Amygdala (tissue), 56 donors: ENCODE results near the gene USP2.
"Not testable (repeated sequence)": the region's sequence is repeated elsewhere in the genome, so short reads cannot be mapped to it uniquely, and the experiment has no call there.

ENCODE experiments used
- DNase-seq, 56 donors: peaks; one replicate each; lab custom pipeline; 2025; lab: John Stamatoyannopoulos, UW

The USP2 gene

DNA sequence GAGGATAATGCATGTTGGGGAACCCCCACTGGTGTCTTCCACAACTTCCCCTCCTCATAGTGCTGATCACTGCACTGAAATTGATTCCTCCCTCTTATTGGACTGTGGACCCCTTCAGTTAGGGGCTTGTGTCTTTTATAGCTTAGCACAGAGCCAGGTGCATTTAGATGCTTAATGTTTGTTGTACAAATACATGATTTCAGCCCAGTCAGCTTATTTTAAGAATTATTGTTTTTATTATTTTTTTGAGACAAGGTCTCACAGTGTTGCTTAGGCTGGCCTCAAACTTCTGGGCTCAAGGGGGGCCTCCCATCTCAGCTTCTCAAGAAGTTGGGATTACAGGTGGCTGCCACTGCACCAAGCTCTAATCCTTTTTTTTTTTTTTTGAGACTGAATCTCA, 33.2 kb upstream of the USP2 start:
- DNase-seq: no peak

DNA sequence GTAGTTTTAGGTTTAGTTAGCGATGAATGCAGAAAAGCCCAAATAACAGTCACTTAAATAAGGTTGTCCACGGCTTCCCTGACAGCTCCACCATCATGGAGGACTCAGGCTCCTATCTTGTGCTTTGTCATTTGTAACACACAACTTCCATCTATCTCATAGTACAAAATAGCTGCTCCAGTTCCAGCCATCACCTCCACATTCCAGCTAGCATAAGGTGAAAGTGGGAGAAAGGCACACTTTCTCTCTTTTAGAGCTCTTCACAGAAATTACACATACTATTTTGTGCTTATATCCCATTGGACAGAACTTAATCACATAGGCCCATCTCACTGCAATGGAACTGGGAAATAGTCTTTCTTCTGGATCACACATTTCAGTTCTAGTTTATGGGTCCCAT, 32.8 kb upstream of the USP2 start:
- DNase-seq: no peak

DNA sequence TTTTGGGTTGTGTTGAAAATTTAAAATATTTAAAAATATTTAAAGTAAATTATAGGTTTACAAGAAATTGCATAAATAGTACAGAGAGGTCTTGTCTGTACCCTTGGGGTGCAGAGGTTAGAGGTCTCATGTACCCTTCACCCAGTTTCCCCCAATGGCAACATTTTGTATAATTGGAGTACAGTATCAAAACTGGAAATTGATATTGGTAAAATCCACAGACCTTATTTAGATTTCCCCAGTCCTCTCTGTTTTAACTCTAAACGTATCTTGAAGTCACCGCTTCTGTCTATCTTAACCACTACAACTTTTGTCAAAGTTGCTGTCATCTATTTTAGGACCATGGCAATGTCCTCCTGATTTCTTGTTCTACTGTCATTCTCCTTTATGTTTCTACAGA, 30.6 kb upstream of the USP2 start:
- no peak for DNase-seq

DNA sequence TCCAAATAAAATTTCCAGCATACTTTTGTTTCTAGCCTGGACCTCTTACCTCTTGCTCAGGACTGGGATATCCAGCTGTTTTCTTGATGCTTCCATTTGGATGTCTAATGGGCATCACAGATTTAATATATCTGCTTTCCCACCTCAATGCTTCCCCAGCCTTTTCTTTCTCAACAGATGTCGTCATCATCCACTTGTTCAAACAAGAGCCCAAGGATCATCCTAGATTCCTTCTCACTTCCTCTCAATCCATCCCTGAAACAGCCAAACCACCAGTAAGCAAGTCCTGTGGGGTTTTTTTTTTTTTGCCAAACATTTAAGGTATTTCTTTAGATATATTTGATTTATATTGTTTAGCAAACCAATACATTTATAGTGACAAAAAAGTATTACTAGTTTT, 29.0 kb upstream of the USP2 start:
- no peak for DNase-seq

DNA sequence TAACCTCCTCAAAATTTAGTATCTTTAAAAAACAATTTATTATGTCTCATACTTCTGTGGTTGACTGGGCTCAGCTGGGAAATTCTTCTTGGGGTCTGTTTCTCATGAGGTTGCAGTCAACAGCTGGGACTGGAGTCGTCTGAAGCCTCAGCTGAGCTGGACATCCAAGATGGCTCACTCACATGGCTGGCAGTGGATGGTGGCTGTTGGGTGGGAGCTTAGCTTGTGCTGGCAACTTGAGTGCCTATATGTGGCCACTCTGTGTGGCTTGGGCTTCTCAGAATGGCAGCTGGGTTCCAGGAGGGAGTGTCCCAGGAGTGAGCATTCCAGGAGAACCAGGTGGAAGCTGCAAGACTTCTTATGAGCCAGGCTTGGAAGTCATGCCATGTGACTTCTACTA, 28.2 kb upstream of the USP2 start:
- DNase-seq: no peak

DNA sequence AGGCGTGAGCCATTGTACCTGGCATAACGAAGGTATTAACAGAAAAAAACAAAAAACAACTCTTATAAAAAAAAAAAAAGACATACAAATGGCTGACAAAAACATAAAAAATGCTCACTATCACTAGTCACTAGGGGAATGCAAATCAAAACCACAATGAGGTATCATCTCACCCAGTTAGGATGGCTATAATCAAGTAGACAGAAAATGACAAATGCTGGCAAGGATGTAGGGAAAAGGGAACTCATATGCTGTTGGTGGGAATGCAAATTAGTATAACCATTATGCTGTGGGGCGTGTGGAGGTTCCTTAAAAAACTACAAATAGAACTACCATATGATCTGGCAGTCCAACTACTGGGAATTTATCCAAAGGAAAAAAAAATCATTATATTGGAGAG, 24.5 kb upstream of the USP2 start:
- DNase-seq: no peak

DNA sequence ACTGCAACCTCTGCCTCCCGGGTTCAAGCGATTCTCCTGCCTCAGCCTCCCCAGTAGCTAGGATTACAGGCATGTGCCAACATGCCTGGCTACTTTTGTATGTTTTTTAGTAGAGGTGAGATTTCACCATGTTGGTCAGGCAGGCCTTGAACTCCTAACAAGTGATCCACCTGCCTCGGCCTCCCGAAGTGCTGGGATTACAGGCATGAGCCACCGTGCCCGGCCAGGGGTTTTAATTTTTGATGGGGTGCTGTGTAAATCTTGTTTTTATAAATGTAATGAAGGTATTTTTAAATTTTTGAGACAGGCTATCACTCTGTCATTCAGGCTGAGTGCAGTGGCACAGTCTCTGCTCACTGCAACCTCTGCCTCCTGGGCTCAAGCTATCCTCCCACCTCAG, 24.0 kb upstream of the USP2 start:
- not testable (repeated sequence) for DNase-seq

DNA sequence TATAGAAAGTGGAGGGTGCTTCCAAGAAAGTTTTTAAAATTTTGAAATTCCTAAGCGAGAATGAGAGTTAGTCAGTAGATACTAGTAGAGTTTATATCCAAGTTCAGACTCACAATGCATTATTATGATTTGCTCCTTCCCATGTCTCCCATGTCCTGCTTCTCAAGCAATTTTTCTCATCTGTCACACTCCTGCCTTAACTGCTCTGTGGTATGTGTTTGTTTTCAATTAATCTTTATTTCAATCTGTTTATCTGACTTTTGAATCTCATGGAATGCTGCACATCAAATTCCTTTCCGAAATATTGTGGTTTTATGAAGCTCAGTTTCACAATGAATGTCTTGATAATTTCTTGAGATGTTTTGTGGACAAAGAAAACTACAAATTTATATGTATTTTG, 23.4 kb upstream of the USP2 start:
- no peak for DNase-seq

DNA sequence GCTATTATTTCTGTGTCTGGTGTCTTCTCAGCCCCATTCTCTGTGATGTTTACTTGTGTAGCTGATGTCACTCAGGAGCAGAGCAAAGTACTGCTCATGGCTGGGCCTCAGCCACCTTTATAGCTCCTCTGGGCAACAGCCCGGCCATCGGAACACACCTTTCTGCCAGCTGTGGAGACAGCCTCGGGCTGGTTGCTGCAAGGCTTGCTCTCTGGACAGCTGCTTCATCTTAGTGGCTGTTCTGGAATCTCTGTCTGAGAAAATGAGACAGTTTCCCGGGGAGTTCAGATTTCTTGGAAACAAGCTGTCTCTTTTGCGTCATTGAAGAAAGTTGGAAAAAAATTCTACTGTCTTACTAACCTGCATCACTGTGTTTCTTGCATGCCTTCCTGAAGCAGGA, 21.5 kb upstream of the USP2 start:
- DNase-seq: no peak

DNA sequence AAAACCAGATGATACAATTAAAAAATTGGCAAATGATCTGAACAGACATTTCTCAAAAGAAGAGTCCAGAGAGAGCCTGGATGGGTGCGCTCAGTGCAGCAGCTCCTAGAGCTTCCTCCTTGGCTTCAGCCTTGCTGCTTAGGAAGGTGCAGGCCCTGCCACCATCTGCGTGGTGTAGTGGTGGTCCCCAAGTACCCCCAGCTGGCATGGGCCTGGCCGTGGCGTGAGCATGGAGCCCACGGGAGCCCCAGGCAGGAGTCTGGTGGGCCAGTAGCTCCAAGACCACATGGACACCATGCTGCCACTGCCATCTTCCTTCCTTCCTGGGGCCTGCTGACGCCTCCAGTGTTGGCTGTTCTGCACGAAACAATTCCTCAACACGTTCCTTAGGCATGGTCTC, 21.0 kb upstream of the USP2 start:
- no peak for DNase-seq

DNA sequence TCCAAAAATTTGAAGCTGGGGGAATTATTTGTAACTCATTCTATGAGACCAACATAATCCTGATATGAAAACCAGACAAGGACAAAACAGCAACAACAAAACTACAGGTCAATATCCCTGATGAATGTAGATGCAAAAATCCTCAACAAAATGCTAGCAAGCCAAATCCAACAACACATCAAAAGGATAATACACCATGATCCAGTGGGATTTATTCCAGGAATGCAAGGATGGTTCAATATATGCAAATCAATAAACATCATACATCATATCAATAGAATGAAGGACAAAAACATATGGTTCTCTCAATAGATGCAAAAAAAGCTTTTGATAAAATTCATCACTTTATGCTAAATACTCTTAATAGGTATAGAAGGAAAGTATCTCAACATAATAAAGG, 19.4 kb upstream of the USP2 start:
- DNase-seq: no peak

DNA sequence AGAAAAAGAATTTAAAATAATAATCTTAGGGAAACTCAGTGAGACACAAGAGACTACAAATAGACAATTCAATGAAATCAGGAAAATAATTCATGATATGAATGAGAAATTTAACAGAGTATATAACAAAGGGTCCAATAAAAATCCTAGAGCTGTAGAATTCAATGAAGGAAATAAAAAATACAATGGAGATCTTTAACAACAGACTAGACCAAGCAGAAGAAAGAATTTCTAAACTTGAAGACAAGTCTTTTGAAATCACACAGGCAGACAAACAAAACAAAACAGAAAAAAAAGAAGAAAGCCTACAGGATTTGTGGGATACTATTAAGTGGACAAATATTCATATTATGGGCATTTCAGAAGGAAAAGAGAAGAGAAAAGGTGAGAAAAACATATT, 16.2 kb upstream of the USP2 start:
- DNase-seq: no peak

DNA sequence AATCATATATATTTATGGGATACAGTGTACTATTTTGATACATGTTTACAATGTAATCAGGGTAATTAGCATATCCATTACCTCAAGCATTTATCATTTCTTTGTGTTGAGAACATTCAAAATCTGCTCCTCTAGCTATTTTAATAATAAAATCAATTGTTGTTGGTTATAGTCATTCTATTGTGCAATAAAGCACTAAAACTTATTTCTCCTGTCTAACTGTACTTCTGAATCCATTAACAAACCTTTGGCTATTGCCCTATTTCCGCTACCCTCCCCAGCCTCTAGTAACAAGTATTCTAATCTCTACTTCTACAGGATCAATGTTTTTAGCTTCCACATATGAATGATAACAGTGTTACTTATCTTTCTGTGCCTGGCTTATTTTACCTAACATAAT, 15.3 kb upstream of the USP2 start:
- DNase-seq: no peak

DNA sequence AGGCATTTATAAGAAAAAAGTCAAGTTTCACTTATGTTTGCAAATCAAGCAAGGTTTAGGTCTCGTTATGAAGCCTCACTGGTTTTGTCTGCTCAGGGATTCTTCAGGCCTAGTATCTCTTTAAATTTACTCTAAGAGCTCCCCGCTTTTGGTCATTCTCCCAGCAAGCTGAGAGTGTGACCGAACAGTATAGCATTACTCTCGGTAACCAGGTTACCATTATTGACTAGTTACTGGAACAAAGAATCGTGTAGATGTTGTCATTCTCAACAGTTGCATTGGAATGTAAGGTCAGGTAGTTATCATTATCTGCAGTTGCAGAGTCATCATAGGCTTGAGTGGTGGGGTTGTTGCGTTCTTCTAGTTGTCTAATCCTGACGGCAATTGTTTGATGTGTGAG, 9.8 kb upstream of the USP2 start:
- DNase-seq: no peak

DNA sequence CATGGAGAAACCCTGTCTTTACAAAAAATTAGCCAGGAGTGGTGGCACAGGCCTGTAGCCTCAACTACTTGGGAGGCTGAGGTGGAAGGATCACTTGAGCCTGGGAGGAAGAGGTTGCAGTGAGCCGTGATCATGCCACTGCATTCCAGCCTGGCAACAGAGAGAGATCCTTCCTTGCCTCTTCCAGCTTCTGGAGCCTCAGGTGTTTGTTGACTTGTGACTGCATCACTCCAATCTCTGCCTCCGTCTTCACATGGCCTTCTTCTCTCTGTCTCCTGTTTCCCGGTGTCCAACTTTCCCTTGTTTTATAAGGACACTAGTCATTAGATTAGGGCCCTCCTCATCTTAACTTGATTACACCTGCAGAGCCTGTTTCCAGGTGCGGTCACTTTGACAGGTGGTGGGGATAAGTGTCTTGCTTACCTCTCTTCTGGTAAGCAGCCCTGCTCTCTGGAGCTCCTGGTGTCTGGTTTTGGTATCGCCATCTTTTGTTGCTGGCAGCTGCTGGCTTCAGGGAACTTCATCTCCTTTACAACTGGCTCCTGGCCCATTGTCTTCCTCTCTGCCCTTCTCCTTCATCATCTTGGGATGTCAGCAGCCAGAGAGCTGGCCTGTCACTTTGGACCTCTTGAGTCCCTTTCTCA, 8.2 kb upstream of the USP2 start:
- DNase-seq: no peak

DNA sequence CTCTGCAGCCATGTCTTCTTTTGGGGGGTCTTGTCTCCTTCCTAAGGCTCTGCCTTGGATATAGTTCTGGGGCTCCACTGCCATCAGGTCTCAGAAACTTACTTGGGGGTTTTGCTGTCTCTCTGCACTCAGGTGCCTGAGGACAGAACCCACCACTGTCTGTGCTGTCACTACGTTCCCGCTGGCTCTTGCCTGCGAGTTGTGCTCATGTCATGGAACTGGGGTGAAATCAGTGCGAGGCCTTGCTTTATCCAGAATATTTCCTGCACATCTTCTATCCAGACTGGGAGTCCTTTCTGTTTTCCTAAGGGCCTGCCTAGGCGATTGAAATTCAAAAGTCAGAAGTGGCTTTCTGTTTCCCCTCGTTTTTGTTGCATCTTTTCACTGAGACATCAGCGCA, 6.6 kb upstream of the USP2 start:
- no peak for DNase-seq

DNA sequence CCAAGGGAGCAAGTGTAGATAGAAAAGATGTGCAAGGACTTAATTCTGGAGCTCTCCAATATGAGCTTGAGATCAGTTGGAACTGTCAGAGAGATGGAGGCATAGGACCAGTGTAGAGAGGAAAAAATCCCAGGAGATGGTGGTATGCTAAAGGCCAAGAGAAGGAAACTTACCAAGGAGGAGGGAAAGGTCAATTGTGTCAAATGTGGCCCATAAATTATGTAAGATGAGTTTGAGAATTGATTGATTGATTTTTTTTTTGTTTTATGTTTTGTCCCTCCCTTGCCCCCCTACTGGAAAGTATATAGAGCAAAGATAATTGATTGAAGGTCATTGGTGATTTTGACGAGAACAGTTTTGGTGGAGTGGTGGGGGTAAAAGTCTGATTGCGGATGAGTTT, 2.8 kb upstream of the USP2 start:
- no peak for DNase-seq

DNA sequence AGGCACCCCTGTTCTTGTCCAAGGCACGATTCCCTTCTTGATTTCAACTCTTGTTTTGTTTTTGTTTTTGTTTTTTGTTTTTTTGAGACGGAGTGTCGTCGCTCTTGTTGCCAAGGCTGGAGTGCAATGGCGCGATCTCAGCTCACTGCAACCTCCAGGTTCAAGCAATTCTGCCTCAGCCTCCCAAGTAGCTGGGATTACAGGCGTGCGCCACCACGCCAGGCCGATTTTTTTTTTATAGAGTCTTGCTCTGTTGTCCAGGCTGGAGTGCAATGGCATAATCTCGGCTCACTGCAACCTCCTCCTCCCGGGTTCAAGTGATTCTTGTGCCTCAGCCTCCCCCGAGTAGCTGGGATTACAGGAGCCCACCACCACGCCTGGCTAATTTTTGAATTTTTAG, 1.0 kb upstream of the USP2 start:
- DNase-seq: not testable (repeated sequence)

DNA sequence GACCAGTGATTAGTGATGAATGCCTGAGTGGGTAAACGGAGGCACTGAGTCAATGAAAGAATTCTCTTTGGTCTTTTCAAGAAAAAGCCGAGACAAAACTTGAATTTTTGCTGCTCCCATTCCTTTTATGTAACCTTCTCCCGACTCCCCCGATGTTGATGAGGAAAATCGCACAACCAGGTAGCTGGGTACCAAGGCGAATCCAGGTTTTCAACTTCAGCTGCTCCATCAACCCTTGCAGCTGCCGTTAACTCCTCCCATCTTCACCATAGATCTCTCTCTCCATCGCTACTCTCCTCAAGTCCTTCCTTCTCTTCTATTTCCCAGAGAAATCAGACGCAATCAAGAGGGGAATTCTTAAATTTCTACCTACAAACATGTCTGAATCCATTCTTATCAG, 611 bp upstream of the USP2 start:
- DNase-seq: no peak

DNA sequence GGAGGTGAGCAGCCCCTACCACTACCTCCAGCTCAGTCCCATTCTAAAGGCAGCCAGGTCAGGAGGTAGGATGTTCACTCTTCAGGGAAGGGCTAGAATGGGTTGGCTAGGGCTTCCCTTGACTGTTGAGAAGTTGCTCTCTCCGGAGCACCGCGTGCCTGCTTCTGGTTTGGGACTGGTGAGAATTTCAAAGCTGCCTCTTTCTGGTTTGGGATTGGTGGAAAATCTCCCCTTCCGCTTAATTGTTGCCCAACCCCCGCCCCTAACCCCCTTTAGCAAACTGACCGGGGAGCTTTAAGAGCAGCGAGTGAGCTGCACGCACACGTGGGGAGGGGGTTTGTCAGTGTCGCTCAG, 686 bp downstream of the USP2 start:
- no peak for DNase-seq

DNA sequence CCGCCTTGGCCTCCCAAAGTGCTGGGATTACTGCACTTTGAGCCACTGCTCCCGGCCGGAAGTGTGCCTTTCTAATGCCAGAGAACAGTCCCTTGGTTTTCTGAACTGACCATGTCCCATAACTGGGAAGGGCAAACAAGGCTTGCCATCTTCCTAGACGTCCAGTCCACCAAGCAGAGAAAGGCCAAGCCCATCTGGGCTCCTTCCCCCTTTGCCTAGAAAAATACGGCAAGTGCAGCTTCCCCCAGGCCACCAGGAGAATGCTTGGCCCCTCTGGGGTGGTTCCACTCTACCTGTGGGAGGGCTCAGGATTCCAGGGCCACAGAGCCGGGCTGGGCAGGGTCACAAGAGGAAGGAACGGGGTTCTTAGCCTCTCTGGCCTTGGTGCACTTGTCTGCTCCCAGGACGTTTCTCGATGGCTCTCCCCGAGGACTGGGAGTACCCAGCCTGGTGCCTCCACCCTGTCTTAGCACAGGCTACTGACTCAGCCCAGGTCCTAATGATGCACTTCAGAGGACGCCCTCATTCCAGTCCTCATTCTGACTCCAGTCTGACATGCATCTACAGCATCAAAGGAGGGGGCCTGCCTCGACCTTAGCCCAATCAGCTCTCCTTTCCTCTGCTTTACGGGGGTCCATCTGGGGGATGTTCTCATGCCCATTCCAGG, 1.2 kb downstream of the USP2 start:
- DNase-seq: no peak

DNA sequence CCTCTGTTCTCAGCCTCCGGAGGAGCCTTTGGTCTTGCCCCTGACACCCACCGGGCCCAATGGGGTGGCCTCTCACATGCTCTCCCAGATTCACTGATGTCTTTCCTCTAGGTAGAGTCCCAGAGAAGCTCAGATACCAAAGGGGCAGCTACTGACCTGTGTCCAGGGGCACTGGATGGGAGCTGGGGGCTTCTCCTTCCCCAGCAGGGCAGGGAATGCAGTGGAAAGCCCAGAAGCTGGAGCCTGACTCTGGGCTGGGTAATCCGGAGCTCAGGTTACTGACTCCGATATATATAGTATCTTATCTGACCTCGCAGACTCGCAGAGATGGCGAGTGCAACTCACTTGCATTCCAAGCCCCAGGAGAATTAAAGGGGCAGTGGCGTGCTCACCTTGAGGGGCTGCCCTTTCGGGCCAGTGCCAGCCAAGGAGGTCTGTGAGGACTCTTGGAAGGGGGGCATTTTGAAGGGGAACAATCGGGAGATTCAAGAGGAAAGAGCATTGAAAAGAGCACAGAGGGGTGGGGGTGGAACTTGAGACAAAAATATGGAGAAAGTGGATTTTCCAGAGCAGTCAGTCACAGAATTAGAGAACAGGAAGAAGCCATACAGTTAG, 2.5 kb downstream of the USP2 start:
- no peak for DNase-seq
